ENCODE measurements around the gene SLC35B2.
A peak's percentile ranks its signal among the peaks of the same experiment; 100 is the strongest.

SLC35B2 gene

DNA sequence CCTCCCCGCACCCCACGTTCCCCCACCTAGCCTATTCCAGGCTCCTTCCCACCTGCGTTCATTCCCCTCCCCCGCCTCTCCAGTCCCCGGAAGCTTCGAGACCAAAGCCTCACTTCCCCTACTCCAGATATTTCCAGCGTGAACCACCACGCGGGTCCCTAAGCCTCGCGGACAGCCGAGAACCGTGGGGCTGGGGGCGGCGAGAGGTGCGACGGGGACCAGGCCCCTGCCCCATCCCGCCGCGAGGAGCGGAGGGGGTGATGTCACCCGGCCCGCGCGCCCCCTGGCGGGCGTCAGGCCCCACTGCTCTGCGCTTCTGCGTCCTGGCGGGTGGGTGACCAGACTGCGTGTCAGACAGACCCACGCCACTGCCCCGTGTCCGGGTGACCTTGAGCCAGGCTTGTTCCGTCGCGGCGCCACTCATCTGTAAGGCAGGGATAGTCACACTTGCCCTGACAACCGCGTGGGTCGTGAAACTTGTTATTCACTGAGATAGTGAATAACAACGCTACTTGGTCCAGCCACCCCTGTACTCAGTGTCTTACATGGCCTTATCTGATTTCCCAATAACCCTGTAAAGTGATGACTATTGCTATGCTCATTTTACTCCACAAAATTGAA lies 19.4 kb downstream of the SLC35B2 start (continued):
- TF ChIP-seq, protein P1, sequence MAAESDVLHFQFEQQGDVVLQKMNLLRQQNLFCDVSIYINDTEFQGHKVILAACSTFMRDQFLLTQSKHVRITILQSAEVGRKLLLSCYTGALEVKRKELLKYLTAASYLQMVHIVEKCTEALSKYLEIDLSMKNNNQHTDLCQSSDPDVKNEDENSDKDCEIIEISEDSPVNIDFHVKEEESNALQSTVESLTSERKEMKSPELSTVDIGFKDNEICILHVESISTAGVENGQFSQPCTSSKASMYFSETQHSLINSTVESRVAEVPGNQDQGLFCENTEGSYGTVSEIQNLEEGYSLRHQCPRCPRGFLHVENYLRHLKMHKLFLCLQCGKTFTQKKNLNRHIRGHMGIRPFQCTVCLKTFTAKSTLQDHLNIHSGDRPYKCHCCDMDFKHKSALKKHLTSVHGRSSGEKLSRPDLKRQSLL (tag by site-specific recombination; IDR thresholded peaks at IDR 0.05): peak; percentile 23; the same call in 1 of the 2 replicates
- 0 out of 2 replicates have a peak, but pooled peaks have one; percentile 39 for TF ChIP-seq ZNF777 (tag by site-specific recombination; IDR thresholded peaks at IDR 0.05; ENCODE audit: borderline replicate concordance)
- TF ChIP-seq GLI2 (tag by site-specific recombination; IDR thresholded peaks at IDR 0.05; ENCODE audit: borderline replicate concordance, low read depth): no peak
- no peak for TF ChIP-seq ZNF658 (tag by site-specific recombination; IDR thresholded peaks at IDR 0.05)
- no peak for TF ChIP-seq ZNF48 (tag by site-specific recombination; IDR thresholded peaks at IDR 0.05)
- no peak for TF ChIP-seq ZNF677 (tag by site-specific recombination; IDR thresholded peaks at IDR 0.05)
- TF ChIP-seq, protein P2, sequence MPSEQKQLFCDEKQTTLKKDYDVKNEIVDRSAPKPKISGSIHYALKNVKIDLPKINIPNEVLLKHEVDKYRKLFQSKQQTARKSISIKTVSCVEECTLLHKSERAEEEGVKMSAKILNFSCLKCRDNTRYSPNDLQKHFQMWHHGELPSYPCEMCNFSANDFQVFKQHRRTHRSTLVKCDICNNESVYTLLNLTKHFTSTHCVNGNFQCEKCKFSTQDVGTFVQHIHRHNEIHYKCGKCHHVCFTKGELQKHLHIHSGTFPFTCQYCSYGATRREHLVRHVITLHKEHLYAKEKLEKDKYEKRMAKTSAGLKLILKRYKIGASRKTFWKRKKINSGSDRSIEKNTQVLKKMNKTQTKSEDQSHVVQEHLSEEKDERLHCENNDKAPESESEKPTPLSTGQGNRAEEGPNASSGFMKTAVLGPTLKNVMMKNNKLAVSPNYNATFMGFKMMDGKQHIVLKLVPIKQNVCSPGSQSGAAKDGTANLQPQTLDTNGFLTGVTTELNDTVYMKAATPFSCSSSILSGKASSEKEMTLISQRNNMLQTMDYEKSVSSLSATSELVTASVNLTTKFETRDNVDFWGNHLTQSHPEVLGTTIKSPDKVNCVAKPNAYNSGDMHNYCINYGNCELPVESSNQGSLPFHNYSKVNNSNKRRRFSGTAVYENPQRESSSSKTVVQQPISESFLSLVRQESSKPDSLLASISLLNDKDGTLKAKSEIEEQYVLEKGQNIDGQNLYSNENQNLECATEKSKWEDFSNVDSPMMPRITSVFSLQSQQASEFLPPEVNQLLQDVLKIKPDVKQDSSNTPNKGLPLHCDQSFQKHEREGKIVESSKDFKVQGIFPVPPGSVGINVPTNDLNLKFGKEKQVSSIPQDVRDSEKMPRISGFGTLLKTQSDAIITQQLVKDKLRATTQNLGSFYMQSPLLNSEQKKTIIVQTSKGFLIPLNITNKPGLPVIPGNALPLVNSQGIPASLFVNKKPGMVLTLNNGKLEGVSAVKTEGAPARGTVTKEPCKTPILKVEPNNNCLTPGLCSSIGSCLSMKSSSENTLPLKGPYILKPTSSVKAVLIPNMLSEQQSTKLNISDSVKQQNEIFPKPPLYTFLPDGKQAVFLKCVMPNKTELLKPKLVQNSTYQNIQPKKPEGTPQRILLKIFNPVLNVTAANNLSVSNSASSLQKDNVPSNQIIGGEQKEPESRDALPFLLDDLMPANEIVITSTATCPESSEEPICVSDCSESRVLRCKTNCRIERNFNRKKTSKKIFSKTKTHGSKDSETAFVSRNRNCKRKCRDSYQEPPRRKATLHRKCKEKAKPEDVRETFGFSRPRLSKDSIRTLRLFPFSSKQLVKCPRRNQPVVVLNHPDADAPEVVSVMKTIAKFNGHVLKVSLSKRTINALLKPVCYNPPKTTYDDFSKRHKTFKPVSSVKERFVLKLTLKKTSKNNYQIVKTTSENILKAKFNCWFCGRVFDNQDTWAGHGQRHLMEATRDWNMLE (tag by site-specific recombination; conservative IDR thresholded peaks at IDR 0.05; ENCODE audit: low read depth): peak; percentile 33; the same call in 1 of the 2 replicates
- TF ChIP-seq KLF8 (tag by site-specific recombination; IDR thresholded peaks at IDR 0.05): peak; percentile 92
- TF ChIP-seq ZNF274 (IDR thresholded peaks at IDR 0.05; ENCODE audit: low read length): no peak
- no peak for TF ChIP-seq ZNF274 (tag by site-specific recombination; IDR thresholded peaks at IDR 0.05; ENCODE audit: borderline replicate concordance)
- no peak for TF ChIP-seq ZNF292 (tag by site-specific recombination; IDR thresholded peaks at IDR 0.05; ENCODE audit: borderline replicate concordance, low read depth)
- no peak for TF ChIP-seq ZNF221 (tag by site-specific recombination; IDR thresholded peaks at IDR 0.05; ENCODE audit: borderline replicate concordance)
- TF ChIP-seq ZNF157 (tag by site-specific recombination; IDR thresholded peaks at IDR 0.05): no peak; the same call in 1 of the 2 replicates
- no peak for TF ChIP-seq ZNF621 (tag by site-specific recombination; IDR thresholded peaks at IDR 0.05)
- TF ChIP-seq, protein P3, sequence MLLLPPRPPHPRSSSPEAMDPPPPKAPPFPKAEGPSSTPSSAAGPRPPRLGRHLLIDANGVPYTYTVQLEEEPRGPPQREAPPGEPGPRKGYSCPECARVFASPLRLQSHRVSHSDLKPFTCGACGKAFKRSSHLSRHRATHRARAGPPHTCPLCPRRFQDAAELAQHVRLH (tag by site-specific recombination; IDR thresholded peaks at IDR 0.05): 0 out of 2 replicates have a peak, but pooled peaks have one; percentile 36
- peak; percentile 87 for TF ChIP-seq ZBTB7A (tag by site-specific recombination; IDR thresholded peaks at IDR 0.05; ENCODE audit: low read depth)
- no peak for TF ChIP-seq ZNF423 (tag by site-specific recombination; IDR thresholded peaks at IDR 0.05)
- no peak for TF ChIP-seq ZNF132 (tag by site-specific recombination; IDR thresholded peaks at IDR 0.05; ENCODE audit: borderline replicate concordance)
- TF ChIP-seq ZNF23 (tag by site-specific recombination; IDR thresholded peaks at IDR 0.05; ENCODE audit: borderline replicate concordance): no peak
- TF ChIP-seq, protein P4, sequence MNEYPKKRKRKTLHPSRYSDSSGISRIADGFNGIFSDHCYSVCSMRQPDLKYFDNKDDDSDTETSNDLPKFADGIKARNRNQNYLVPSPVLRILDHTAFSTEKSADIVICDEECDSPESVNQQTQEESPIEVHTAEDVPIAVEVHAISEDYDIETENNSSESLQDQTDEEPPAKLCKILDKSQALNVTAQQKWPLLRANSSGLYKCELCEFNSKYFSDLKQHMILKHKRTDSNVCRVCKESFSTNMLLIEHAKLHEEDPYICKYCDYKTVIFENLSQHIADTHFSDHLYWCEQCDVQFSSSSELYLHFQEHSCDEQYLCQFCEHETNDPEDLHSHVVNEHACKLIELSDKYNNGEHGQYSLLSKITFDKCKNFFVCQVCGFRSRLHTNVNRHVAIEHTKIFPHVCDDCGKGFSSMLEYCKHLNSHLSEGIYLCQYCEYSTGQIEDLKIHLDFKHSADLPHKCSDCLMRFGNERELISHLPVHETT (tag by site-specific recombination; IDR thresholded peaks at IDR 0.05): peak; percentile 26; the same call in 1 of the 2 replicates
- TF ChIP-seq ZNF184 (tag by site-specific recombination; IDR thresholded peaks at IDR 0.05): 0 out of 2 replicates have a peak, but pooled peaks have one; percentile 14
- no peak for TF ChIP-seq ZNF302 (tag by site-specific recombination; IDR thresholded peaks at IDR 0.05; ENCODE audit: low read depth)
- TF ChIP-seq, protein P5, sequence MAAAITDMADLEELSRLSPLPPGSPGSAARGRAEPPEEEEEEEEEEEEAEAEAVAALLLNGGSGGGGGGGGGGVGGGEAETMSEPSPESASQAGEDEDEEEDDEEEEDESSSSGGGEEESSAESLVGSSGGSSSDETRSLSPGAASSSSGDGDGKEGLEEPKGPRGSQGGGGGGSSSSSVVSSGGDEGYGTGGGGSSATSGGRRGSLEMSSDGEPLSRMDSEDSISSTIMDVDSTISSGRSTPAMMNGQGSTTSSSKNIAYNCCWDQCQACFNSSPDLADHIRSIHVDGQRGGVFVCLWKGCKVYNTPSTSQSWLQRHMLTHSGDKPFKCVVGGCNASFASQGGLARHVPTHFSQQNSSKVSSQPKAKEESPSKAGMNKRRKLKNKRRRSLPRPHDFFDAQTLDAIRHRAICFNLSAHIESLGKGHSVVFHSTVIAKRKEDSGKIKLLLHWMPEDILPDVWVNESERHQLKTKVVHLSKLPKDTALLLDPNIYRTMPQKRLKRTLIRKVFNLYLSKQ (tag by site-specific recombination; IDR thresholded peaks at IDR 0.05; ENCODE audit: borderline replicate concordance): no peak
- peak; percentile 83 for TF ChIP-seq ZFHX2 (tag by site-specific recombination; conservative IDR thresholded peaks at IDR 0.05)
- TF ChIP-seq ZNF670 (tag by site-specific recombination; IDR thresholded peaks at IDR 0.05; ENCODE audit: low read depth): no peak
- TF ChIP-seq HOXD13 (CRISPR knock-in tag; IDR thresholded peaks at IDR 0.05; ENCODE audit: borderline replicate concordance): no peak
- TF ChIP-seq ZNF549 (tag by site-specific recombination; IDR thresholded peaks at IDR 0.05): no peak
- TF ChIP-seq ZNF837 (tag by site-specific recombination; IDR thresholded peaks at IDR 0.05): no peak
- peak; percentile 89 for TF ChIP-seq SP7 (tag by site-specific recombination; IDR thresholded peaks at IDR 0.05)
- TF ChIP-seq ZNF394 (tag by site-specific recombination; IDR thresholded peaks at IDR 0.05; ENCODE audit: borderline replicate concordance): peak; percentile 65; the same call in 1 of the 2 replicates
- TF ChIP-seq ZNF426 (tag by site-specific recombination; IDR thresholded peaks at IDR 0.05): no peak
- TF ChIP-seq ZNF239 (tag by site-specific recombination; IDR thresholded peaks at IDR 0.05): no peak

Measured in HEK293 (cell line).